Stomach (tissue), 4 donors: ENCODE results near the gene KCNK18.

ENCODE experiments used
- POLR2A ChIP-seq, 4 donors: fragments of 450-650 bp; IDR thresholded peaks; one replicate each; pipeline ENCODE4 v1.6.1; 2016; ENCODE audit warnings: antibody characterized with exemption in 4 of 4, control low read depth in 2 of 4, mild to moderate bottlenecking in 1 of 4, moderate library complexity in 1 of 4
- POLR2AphosphoS5 ChIP-seq, 3 donors: sonication (generic); formaldehyde crosslinking; IDR thresholded peaks; one replicate each; pipeline ENCODE4 v1.6.1; 2016; ENCODE audit warnings: antibody characterized with exemption in 3 of 3
- TF ChIP-seq, protein P1 (sequence below), 7 experiments: fragments of 450-650 bp in 4 of 7; fragments of 200-600 bp in 3 of 7; sonication (generic) in 3 of 7; IDR thresholded peaks; one replicate each; pipeline ENCODE4 v1.5.1; 2016 to 2019; ENCODE audit warnings: antibody characterized with exemption in 7 of 7, control low read depth in 2 of 7, mild to moderate bottlenecking in 1 of 7

DNA sequence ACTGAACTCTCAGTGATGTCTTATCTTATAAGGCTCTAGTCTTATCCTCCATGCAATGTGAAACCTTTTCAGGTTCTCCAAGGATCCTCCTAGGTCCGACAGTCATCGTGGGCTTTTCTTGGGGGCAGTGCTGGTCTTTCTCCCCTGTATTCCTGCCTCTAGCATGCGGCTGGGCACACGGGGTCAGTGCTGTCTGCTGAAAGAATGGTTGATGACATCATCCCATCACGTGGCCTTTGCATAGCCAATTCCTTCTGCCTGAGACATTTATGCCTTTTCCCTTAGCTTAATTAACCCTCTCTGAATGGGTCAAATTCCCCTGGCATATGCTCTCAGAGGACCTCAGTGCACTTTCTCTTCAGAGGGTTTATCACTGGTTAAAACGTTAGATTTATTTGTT, 27.0 kb upstream of the KCNK18 start:
- TF ChIP-seq POLR2A (IDR thresholded peaks at IDR 0.05), result no peak
- TF ChIP-seq, protein P1, sequence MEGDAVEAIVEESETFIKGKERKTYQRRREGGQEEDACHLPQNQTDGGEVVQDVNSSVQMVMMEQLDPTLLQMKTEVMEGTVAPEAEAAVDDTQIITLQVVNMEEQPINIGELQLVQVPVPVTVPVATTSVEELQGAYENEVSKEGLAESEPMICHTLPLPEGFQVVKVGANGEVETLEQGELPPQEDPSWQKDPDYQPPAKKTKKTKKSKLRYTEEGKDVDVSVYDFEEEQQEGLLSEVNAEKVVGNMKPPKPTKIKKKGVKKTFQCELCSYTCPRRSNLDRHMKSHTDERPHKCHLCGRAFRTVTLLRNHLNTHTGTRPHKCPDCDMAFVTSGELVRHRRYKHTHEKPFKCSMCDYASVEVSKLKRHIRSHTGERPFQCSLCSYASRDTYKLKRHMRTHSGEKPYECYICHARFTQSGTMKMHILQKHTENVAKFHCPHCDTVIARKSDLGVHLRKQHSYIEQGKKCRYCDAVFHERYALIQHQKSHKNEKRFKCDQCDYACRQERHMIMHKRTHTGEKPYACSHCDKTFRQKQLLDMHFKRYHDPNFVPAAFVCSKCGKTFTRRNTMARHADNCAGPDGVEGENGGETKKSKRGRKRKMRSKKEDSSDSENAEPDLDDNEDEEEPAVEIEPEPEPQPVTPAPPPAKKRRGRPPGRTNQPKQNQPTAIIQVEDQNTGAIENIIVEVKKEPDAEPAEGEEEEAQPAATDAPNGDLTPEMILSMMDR (IDR thresholded peaks at IDR 0.05), result no peak
- TF ChIP-seq POLR2AphosphoS5 (IDR thresholded peaks at IDR 0.05), result no peak
